Mucosa of stomach (tissue), 1 donor: ENCODE results near the gene DNAJC5G.

ENCODE experiments used
- H3K27me3 ChIP-seq: one replicate; pipeline ENCODE4 v1.7.0; 2013; ENCODE audit warnings: mild to moderate bottlenecking, low read length; ENCODE audit not compliant: control insufficient read depth, insufficient read depth
- H3K36me3 ChIP-seq: one replicate; pipeline ENCODE4 v1.7.0; 2013; ENCODE audit warnings: low read length; ENCODE audit not compliant: control insufficient read depth, insufficient read depth
- H3K4me1 ChIP-seq: one replicate; pipeline ENCODE4 v1.7.0; 2013; ENCODE audit warnings: mild to moderate bottlenecking, low read length; ENCODE audit not compliant: control insufficient read depth, insufficient read depth
- H3K4me3 ChIP-seq: one replicate; pipeline ENCODE4 v1.7.0; 2013; ENCODE audit warnings: low read length
- H3K9ac ChIP-seq: one replicate; pipeline ENCODE4 v1.7.0; 2013; ENCODE audit warnings: mild to moderate bottlenecking, low read length, moderate library complexity
- H3K9me3 ChIP-seq: one replicate; pipeline ENCODE4 v1.7.0; 2013; ENCODE audit warnings: mild to moderate bottlenecking, low read length, moderate library complexity; ENCODE audit not compliant: control insufficient read depth
- donor health status: Pancreatic carcinoma.

Gene DNAJC5G

GRCh38 chr2:27243391-27244130 is 31.7 kb upstream of the DNAJC5G start:
- Histone ChIP-seq H3K4me1 (no peaks in the 10 kb centered on the region), H3K4me3 (no peak overlapping the region), H3K9ac (no peak overlapping the region), H3K27me3 (no peaks in the 10 kb centered on the region), H3K36me3 (no peaks in the 10 kb centered on the region), H3K9me3 (no peaks in the 10 kb centered on the region)

- H3K4me3 ChIP-seq, result no peak overlapping the region
- H3K9ac ChIP-seq, result no peak overlapping the region
- H3K9me3 ChIP-seq, result no peaks in the 10 kb centered on the region
- peaks cover 3% of the 10 kb centered on the region for H3K4me1 ChIP-seq
- no peaks in the 10 kb centered on the region for H3K36me3 ChIP-seq
- peaks cover 7% of the 10 kb centered on the region for H3K27me3 ChIP-seq
These were observed 30.1 kb upstream of the DNAJC5G start for GRCh38 chr2:27245116-27245515.

DNA sequence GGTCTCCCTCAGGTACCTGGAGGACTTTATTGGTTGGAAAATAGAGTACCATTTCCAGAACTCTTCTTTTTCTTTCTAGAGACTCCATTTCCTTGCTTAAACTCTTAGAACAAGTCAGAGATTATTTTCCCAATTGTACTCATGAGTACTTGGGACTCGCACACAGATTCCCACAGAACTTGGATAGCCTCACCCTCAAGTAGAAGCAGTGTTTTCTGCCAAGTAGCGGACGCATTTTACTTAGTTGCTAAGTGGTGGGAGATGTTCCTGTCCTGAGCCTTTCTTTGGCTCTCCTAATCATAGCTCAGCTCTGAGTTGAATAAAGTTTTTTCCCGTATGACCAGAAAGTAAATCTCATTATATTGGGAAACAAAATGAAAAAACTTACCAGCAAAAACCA is 29.6 kb upstream of the DNAJC5G start:
- Histone ChIP-seq H3K27me3 (peaks cover 12% of the 10 kb centered on the region), H3K36me3 (no peaks in the 10 kb centered on the region), H3K9me3 (no peaks in the 10 kb centered on the region), H3K9ac (no peak overlapping the region), H3K4me1 (peaks cover 7% of the 10 kb centered on the region), H3K4me3 (no peak overlapping the region)

DNA sequence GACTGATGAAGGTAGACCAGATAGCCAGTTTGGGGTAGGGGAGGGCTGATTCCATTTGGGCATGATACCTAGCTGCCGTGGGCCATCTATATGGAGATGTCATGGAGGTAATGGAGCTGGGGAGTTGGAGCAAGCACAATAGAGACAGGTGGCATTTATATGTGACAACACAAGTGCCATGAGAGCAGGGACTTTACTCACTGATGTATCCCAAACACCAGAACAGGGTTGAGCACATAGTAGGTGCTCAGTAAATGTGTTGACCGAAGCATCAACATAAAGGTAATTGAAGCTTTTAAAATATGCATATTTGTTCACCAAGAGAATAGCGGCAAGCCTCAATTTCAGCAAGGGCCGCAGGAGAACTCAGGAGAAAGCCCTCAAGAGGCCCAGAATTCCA is 27.3 kb upstream of the DNAJC5G start:
- Histone ChIP-seq H3K27me3 (peaks cover 19% of the 10 kb centered on the region), H3K36me3 (no peaks in the 10 kb centered on the region), H3K9me3 (no peaks in the 10 kb centered on the region), H3K4me1 (peaks cover 7% of the 10 kb centered on the region), H3K4me3 (no peak overlapping the region), H3K9ac (no peak overlapping the region)

DNA sequence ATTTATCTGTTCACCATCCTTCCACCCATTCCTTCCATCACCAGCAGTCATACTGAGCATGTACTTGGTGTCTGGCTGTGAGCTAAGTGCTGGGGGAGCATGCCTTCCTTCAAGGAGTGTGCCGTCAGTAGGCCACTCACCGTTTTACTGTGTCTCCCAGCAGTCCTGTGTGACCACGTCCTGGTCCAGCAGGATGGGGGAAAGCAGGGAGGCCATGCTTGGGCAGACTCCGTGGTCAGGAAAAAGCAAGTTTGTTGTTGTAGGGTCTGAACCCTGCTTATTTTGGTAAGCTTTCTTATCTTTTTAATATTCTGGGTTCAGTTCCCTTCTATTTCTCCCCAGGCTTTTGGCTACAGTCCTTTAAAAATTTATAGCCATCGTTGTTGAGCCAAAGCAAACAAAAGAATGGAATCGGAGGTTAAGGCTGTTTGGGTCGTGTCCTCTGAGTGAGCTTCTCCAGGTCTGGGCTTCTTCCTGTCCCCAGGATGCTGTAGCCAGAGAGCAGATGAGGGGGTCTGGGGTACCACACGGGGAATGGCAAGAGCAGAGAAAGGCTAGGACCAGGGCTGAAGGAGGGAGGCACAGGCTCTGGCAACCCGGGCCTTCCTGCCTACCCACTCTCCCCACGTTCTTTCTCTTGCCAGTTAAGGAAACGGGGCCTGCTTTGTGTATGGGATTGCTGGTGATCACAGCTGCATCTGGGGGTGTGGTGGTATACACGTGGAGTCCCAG is 25.9 kb upstream of the DNAJC5G start:
- no peak overlapping the region for H3K4me3 ChIP-seq
- peaks cover 25% of the 10 kb centered on the region for H3K27me3 ChIP-seq
- no peaks in the 10 kb centered on the region for H3K36me3 ChIP-seq
- no peak overlapping the region for H3K9ac ChIP-seq
- H3K4me1 ChIP-seq, result peaks cover 7% of the 10 kb centered on the region
- no peaks in the 10 kb centered on the region for H3K9me3 ChIP-seq

DNA sequence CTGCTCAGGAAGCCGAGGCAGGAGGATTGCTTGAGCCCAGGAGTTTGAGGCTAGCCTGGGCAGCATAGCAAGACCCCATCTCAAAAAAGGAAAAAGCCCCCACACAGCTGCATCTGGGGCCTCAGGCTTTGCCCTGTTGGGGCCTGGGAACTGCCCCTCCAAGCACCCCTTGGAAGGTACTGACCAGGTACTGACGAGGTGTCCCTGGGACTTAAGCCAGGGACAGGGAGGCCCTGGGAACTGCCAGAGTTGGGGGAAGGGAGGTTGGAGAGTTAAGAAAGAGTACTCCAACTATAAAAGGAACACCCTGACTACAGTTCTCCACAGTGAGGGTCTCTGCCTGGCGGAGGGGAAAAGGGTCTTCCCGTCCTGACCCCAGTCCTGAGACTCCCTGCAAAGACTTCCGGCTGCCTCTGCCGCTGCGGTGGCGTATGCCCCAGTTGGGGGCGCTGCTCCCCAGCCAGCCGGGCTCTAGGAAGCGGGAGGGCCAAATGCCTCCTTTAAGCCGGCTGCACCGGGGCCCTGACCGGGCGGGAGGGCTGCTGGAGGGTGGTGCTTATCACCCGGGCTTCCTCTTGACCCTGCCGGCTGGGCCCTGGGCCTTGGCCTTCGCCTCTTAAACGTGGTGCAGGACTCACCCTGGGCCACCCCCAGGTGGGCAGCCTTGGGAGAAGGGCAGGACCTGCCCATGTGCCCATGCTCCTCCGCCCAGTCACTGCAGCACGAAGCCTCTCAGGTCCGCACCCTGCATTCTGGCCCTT is 25.2 kb upstream of the DNAJC5G start:
- H3K9me3 ChIP-seq, result no peaks in the 10 kb centered on the region
- H3K36me3 ChIP-seq, result no peaks in the 10 kb centered on the region
- H3K4me3 ChIP-seq, result no peak overlapping the region
- peaks cover 7% of the 10 kb centered on the region for H3K4me1 ChIP-seq
- H3K27me3 ChIP-seq, result peaks cover 30% of the 10 kb centered on the region
- no peak overlapping the region for H3K9ac ChIP-seq

DNA sequence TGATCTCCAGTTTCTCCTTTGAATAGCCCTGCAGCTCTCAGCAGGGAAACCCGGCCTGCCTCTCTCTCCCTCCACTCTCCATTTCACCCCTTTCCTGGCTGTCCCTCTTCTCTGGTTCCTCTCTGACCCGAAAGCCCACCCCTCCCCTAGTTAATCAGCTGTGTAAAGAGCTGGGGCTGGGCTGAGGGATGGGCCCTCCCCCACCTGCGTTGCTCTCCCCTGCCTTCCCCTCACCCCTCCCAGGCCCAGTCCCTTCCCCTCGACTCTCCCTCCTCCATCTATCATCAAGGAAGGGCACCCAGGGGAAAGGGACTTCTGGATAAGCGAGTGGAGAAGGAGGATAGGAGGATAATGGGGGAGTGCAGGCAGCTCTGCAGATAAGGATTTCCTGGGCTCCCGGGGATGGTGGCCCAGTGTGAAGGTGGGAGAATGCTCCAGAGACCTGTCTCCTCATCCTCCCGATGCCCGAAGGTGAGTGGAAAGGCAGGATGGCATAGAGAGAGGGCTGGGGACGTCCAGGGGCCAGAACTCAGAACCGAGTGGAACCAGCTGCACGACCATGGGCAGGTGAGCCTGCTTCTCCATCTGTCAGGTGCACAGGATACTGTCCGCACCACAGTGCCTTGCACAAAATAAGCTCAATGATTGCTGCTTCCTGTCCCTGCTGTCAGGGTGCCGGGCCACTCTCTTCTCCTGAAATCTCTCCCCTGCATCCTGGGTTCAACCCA is 24.4 kb upstream of the DNAJC5G start:
- H3K27me3 ChIP-seq, result peaks cover 33% of the 10 kb centered on the region

DNA sequence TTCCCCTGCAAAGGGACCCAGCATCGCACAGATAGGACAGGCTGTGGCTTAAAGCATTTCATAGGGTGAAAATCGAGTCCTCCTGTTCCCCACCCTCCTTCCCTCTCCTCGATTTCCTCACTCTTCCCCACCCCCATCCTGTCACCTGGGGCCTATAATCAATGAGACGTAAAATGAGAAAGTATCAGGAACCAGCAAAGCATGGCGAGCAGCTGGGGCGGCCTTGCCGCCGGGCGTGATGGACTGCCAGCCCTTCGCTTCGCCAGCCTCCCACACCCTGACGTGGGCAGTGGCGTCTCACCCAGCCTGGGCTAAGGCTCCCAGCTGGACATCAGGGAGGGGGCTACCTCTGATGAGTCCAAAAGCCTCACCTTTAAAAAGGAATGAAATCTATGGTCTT is 23.5 kb upstream of the DNAJC5G start:
- no peaks in the 10 kb centered on the region for H3K9me3 ChIP-seq
- H3K4me1 ChIP-seq, result peaks cover 7% of the 10 kb centered on the region
- no peak overlapping the region for H3K9ac ChIP-seq
- H3K4me3 ChIP-seq, result no peak overlapping the region
- peaks cover 41% of the 10 kb centered on the region for H3K27me3 ChIP-seq
- no peaks in the 10 kb centered on the region for H3K36me3 ChIP-seq

More for the DNA sequence above, 24.4 kb upstream of the DNAJC5G start:
- Histone ChIP-seq H3K9me3 (no peaks in the 10 kb centered on the region), H3K4me1 (peaks cover 7% of the 10 kb centered on the region), H3K4me3 (no peak overlapping the region), H3K36me3 (no peaks in the 10 kb centered on the region), H3K9ac (no peak overlapping the region)

DNA sequence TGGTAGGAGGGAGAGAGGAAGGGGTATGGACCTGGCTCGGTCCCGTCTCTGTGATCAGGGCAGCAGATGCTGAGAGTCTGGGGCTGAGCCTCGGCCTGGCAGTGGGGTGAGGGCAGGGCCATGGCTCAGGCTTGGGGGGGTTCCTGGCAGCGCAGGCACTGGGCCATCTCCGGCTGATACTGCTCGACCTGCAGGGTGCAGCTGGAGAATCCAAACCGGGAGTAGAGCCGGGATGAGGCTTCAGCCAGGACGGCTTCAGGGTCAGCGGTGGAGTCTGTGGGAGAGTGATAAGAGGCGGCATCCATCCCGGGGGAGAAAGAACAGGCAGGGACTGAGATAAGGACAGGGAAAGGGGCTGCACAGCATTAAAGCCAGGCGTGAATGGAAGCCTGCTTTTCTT is 20.0 kb upstream of the DNAJC5G start:
- Histone ChIP-seq H3K4me1 (peaks cover 4% of the 10 kb centered on the region), H3K9me3 (no peaks in the 10 kb centered on the region), H3K36me3 (no peaks in the 10 kb centered on the region), H3K9ac (no peak overlapping the region), H3K4me3 (no peak overlapping the region), H3K27me3 (peaks cover 52% of the 10 kb centered on the region)

GRCh38 chr2:27255660-27256059 is 19.6 kb upstream of the DNAJC5G start:
- H3K9me3 ChIP-seq, result no peaks in the 10 kb centered on the region
- H3K4me1 ChIP-seq, result no peaks in the 10 kb centered on the region
- no peak overlapping the region for H3K9ac ChIP-seq
- no peaks in the 10 kb centered on the region for H3K36me3 ChIP-seq
- no peak overlapping the region for H3K4me3 ChIP-seq
- peaks cover 52% of the 10 kb centered on the region for H3K27me3 ChIP-seq

DNA sequence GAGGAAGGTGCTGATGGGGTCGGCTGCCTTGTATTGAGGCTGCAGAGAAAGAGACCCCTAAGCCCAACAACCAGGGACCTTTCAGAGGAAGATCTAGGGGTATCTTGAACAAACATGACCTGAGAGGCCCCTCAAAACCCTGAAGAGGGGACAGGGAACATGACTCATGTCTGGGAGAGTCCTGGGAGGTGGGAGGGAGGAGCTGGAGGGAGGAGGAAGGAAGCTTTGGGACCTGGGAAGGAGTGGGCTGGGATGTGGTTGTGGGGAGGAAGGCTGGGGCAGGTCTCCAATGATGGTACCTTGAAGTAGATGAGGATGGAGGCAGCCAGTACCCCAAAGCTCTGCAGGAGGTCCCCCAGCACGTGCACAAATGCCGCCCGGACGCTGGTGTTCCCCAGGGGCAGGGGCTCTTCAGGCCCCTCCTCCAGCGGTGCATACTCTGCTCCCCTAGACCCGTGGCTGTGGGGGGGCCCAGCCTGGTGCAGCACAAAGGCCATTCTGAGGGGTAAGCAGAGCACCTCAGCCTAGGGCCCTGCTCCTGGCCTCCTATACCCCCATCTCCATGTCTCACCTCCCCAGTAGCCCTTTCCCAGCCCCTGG is 18.3 kb upstream of the DNAJC5G start:
- no peaks in the 10 kb centered on the region for H3K4me1 ChIP-seq
- peaks cover 58% of the 10 kb centered on the region for H3K27me3 ChIP-seq
- H3K4me3 ChIP-seq, result no peak overlapping the region
- no peaks in the 10 kb centered on the region for H3K36me3 ChIP-seq
- H3K9ac ChIP-seq, result no peak overlapping the region
- no peaks in the 10 kb centered on the region for H3K9me3 ChIP-seq
